ENCODE results near the gene SNED1.

Gene SNED1

DNA sequence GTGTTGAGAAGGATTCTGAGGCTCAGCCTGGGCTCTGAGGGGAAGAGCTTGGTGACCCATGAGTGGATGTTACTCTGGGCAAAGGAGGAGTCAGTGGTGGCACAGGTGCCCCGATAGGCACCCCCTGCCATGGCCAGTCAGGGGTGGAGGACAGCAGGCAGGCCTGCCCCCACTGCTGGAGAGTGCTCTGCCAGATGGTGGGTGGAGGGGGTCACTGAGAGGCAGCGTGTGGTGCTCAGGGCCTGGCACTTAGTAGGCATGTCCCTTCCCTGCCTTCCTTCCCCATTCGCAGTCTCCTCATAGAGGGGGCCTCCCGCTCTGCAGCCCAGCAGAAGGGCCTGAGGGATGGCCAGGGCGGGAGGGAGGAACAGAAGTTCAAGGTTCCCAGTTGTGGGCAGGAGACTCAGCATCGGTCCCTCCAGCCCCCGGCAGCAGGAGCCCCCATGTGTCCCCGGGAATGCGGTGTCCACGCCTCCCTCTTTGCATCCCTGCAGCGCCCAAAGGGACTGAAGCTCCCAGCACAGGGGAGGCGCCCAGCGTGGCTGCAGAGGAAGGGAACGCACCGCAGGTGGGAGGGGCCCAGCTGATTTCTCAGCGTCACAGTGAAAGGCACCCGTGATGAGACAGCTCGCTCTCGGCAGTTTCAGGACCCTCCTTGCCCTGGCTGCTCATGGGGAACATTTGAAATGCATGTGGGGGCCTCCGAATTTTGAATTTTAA lies 5.7 kb upstream of the SNED1 start:
- DNase-seq, result no peak

DNA sequence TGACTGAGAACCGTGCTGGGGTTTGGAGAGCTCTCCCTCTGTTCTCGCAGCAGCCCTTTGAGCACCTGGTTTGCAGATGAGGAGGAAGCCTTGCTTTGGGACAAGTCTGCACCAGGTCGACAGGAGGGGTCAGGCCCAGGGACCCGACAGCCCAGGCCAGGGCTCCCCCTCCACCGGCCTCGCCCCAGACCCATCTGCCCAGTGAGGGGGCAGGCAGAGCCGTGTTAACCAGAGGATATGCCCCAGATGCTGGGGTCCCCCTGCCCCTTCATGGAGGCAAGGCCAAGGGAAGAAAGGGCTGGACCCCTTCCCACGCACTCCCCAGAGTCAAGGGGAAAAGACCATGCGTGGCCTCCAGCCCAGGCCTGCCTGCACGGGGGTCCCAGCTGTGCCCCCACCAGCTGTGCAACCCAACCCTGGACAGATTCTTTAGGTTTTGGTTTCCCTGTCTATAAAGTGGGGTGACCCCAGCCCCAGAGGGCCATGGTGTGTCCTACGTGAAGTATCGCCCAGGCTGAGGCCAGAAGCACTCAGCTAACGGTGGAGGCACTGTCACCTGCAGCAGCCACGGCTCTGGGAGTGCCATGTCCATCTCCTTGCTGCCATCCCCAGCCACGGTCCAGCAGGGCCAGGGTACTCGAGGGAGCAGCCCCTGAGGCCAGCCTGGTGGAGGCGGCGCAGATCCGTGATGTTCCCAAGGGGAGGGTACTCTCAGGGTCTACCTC lies 4.8 kb upstream of the SNED1 start:
- DNase-seq, result no peak

DNA sequence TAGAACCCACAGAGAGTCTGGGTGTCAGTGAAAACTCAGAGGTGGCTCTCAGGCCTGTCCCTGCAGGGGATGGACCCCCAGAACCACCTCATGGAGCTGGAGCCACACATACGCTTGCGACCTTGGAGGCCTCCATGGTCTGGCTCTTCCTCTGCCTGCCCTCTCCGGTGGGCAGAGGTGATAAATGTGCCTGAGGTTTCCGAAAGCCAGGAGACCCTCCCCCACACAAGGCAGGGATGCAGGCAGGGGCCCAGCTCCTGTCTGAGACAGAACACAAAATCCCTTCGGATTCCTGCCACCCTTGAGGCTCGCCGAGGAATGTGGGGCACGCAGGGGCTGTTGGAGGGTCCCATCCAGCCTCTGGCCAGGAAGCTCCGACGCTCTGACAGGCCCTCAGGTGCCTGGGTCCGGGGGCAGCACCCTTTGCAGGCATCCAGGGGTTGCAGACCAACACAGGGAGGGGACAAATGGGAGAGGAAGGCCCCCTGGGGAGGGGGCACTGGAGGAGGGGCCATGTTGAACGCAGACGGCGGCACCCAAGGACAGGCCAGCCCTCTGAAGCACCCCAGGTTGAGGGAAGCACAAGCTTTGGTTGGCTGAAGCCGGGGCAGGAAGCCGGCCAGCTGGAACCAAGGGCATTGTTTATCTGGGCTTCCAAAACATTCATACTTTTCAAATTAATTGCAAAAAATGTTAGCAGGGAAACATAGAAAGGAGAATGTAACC lies 4.1 kb upstream of the SNED1 start:
- no peak for DNase-seq

DNA sequence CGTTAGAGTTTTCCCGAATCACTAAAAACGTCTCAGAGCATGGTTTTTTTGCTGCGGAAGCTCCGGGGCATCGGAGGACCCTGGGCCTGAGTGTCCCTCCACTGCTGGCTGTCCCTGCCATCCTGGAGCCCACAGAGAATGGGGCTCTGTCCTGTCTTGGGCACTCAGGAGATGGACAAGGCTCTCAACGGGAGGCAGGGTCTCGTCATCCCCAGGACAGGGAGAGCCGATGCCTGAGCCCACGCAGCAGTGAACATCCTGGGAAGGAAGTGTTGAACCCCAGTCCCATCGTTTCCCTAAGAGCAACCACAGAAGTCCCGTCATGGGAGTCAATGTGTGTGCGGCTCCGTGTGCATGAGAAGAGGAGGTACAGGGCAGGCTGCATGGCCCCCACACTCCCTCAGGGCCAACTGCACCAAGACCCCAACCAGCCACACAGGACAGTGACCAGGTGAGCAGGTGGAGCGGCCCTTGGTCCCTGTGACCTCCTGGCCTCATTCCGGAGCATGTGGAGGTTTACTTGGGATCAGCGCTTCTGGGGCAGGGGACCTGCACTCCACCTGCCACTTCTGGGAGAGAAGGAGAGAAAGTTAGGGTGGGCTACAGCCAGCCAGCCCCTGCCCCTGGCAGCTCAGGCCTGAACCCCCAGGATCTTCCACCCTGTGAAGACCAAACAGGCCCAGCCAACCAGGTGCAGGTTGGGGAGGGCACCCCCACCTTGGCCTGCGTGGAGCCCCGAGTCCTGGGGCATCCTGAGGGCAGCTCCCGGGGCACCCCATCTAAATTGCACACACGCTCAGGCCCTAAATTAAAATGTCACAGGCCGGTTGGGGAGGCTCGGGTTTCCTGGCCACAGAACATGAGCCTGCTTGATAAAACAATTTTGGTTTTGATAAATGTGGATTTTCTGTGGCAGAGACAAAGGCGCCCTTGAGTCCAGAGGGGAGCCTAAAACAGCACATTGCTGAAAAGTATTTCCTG lies 3.1 kb upstream of the SNED1 start:
- DNase-seq, result no peak

DNA sequence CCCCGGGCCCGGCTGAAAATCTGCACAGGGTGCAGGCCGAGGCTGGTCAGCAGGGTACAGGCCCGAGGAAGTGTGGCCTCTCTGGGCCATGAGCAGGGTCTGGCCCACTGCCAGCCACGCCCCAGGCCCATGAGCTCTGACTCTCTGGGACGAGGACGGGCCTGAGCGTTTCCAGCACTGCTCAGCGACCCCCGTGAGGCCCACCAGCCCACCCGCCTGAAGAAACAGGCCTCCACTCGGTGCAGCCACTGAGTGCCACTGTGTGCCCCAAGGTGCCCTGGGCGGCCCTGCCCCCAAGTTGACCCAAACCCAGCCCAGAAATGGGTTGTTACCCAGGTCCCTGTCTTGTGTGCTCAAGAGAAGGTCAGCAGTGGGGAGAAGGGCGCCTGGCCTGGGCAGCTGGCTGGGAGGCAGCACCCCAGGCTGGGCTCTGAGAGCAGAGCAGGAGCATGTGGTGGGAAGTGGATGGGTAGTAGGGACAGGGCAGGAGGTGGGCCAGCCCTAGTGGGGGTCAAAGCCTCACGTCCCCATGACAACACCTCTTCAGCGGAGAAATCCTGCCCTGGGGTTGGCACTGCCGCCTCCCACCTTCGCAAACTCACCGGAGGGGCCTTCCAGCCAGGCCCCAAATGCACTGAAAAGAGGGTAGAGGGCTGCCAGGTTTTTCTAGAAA lies 2.1 kb upstream of the SNED1 start:
- DNase-seq, result no peak

DNA sequence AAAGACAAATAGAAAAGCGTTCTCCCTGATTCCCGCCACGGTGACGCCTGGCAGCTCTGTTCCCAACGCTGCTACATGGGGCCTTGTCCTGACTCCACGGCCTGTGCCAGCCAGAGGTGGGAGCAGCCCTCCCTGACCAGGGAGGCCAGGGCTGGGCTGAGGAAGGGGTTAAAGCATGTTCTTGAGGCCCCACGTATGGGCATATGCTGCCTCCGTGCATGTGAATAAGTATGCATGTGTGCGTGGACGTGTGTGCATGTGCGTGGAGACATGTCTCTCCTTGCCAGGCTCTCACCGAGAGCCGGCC lies 1.6 kb upstream of the SNED1 start:
- no peak for DNase-seq

DNA sequence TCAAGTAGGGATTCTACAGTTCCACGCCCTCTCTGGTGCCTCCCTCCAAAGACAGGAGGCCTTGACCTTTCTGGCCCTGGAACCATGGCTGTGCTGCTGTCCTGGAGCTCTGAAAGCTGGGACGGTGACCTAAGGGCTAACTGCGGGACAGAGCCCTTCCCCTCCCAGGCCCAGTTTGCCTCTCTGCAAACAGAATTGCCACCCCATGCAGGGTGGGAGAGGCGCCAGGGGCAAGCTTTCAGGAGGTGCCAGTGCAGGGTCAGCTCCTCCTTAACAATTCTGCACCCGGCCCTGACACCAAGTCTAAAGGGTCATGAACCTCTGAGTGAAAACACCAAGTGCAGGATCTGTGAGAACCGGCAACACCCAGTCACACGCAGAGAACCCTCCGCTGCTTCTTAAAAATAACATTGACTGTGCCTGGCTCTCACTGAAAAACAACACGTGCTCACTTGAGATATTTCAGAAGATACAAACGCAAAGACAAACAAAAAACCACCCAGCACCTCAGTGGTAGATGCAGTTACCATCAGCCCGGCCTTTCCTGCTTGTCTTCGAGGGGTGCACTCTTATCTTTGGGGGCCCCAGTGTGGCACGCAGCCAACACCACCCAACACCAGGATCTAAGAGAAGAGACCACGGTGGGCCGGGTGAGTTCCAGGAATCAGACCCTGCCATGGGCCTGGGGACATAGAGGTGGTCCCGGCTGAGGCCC lies 1.1 kb upstream of the SNED1 start:
- DNase-seq, result no peak

DNA sequence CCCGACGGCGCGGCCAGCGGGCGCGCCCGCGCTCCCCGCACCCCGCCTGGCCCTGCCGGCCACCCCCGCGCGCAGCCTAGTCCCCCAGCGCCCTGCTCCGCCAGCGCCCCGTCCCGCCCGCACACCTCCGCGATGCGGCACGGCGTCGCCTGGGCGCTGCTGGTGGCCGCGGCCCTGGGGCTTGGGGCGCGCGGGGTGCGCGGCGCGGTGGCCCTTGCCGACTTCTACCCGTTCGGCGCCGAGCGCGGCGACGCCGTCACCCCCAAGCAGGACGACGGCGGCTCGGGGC lies 232 bp downstream of the SNED1 start:
- DNase-seq, result no peak

DNA sequence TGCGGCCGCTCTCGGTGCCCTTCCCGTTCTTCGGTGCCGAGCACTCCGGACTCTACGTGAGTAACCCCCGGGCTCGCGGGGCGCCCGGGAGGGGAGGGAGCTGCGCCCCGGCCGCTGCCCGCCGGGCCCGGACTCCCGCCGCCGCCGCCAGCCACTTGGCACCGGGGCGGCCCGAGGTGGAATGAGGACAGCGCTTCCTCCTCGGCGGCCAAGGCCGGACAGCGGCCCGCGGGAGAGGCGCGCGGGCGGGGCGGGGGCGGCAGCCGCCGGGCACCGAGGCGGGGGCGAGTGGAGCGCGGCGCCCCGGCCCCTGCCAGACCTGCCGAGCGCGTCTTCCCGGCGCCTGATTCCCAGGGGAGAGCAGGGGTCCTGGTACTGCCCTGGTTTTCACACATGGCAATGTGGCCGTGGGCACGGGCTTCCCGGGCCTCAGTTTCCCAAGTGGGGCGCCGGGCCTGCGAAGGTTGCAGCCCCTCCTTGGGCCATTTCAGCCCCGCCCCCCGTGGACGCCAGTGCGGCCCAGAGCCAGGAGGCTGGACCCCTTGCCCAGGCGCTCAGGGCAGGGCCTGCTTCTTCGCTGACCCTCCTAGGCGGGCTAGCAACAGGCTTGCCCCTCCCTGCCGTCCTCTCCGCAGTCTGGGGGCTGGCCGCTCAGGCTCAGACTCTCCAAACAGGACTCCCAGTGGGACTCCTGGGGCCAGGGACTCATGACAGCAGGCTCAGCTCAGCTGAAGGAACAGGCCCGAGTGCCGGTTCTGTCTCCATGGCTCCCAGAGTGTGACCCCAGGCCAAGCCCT lies 775 bp downstream of the SNED1 start:
- no peak for DNase-seq

DNA sequence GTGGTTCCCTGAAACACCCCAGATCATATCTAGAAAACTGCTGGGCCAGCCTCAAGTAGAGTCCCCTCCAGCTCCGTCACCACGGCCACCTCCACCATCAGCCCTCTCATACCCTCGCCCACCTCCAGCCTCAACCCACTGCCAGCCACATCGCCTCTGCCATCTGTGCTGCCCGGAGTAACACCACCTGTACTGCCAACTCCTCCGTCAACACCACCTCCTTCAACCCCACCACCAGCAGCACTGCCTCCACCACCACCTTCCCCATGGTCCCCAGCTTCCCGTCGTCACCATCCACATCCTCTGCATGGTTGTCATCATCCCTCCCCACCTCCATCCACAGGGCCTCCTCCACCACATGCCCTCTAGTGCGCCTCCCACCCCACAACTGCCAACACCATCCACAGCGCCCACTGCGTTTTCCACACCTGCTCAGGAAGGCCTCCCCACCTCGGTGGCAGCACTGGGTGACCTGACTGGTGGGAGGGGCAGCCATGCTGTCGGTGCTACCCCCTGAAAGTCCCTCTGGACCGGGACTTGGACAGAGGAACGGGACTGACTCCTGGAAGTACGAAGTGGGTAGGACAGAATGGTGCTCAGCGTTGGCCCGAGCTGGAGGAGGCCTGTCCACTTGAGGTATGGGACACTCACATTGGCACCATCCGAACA lies 1.6 kb downstream of the SNED1 start:
- DNase-seq, result no peak

DNA sequence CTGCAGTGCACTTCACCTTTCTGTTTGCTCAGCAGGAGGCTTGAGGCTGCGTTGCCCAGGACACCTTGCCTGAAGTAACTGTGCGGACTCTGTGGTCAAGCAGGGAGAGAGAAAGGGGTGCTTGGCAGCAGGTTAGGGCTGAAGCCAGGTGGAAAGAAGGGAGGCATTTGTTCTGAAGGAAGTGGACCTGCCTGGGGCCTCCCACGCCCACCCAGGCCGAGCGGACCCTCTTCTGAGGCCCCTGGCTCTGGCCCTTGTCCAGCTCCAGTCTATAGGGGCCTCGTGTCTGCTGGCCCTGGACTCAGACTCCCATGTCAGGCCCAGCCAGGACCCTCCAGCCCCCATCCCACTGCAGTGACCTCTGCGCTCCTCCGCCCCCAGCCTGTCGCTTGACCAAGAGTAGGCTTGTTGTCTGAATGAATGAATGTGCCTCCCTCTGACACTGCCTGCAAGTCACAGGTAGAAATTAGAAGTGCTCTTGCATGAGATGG lies 2.5 kb downstream of the SNED1 start:
- DNase-seq, result no peak

DNA sequence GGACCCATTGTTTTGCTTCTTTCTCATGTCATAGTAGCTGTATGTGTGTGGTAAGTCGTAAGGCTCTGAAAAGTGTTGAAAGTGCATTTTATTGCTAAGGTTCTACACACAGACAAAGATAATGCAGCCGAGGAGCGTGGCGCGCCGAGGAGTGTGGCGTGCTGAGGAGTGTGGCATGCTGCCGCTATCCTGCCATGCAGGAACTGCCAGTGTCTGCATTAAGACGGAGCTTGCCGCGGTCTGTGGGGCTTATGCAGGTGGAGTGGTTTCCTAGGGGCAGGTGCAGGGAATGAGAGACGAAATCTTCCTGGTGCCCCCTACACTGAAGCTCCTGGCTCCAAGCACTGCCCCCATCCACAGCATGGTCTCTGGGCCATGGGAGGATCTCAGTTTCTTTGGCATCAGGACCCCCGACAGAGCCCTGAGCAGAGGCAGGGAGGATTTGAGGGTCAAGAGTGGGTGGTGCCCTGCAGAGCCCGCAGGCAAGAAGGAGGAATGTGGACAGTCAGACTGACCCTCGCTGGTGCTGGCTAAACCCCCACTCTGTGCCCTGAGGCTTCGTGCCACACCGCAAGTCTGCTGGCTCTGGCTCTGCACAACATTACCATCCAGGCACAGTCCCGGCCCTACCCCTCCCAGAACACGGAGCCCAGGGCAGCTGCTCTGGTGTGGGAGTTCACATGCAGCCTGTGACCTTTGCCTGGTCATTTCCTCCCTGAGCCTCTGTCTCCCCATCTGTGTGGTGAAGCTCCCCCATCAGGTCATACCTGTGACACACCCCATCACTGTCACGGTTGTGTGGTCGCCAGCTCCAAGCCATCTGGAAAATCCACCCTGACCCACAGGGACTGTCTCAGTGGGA lies 3.2 kb downstream of the SNED1 start:
- DNase-seq, result no peak

DNA sequence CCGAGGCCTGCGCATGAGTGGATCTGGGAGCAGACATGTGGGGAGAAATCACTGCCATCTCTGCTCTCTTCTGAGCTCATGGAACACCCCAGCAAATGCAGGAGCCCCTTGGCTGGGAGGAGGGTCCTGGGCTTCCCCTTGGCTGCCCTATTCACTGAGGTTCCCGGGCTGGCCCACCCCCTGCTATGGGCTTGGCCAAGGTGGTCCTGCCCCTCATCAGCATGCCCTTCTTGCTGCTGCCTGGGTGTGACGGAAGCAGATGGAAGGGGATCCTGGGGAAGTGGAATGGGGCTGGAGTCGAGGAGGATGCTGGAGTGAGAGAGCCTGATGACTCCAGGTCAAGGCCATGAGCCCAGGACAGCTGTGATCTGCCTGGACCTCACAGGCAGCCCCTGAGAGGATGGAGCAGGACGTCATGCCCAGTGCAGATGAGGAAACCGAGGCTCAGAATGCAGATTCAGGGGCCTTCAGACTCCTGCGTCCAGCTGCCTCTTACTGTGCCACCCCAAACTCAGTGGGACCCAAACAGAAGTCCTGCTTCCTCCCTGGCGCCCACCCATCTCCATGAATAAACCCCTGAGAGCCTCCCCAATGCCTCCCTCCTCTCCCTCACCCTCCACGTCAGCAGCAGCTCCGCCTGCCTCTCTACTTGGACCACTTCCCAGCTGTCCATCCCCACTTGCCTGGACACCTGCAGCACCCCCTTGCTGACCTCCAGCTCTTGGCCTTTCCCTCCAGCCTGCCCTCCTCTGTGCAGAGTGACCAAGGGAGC lies 4.0 kb downstream of the SNED1 start:
- DNase-seq, result no peak

DNA sequence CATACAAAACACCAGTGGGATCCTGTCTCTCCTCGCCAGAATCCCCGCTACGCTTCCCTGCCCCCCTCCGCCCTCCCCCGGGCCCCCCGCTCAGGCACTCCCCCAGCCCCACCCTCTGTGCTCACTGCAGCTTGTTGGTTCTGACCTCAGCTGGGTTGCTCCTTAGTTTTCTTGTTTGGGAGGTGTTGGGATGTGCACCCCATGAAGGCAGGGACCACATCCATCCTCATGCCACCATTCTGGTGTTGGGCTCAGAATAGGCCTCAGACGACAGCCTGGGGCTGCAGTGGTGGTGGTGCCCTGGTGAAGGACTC lies 4.6 kb downstream of the SNED1 start:
- DNase-seq, result no peak

DNA sequence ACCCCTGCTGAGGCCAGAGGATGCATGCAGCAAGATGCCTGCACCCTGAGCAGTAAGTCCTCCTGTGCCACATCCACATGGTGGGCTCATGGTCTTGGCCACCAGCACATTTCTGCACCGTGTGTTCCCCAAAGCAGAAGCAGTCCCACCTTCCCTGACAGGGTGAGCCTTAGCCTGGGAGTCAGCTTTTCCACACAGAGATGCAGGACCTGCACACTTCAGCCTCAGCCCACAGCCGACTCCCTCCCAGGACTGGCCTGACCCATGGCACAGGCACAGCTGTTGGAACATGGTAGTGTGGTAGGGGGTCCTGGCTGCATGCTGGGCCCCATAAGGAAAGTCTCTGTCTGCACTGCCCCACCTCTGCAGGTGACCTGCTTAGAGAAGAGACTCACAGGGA lies 5.0 kb downstream of the SNED1 start:
- no peak for DNase-seq

DNA sequence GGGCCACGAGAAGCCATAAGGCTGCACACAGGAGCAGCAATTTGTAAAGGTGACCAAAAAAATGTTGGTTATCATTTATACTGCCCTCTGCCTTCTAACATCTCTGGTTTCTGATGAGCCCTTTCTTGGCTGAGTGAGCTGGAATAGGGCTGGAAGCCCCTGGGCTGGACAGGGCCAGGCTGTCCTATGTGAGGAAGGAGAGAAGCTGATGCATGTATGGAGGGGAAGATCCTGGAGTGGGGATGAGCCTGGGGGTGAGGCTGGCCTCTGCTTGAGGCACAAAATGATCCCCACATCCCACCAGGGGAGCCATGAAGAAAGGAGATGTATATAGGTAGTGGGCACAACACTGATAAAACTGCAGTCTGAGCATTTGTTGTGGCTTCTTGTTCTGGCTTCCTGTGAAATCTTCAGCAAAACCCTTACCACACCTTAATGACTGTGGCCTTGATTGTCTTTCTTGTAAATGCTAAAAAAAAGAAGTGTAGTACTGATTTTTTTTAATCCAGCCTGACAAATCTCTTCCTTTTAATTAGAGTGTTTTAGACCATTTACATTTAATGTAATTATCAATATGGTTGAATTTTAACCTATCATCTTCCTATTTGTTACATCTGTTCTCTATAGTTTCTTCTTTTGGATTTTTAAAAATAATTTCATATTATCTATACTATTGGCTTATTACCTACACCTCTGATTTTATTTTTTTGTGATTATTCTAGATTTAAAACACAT lies 5.6 kb downstream of the SNED1 start:
- no peak for DNase-seq

DNA sequence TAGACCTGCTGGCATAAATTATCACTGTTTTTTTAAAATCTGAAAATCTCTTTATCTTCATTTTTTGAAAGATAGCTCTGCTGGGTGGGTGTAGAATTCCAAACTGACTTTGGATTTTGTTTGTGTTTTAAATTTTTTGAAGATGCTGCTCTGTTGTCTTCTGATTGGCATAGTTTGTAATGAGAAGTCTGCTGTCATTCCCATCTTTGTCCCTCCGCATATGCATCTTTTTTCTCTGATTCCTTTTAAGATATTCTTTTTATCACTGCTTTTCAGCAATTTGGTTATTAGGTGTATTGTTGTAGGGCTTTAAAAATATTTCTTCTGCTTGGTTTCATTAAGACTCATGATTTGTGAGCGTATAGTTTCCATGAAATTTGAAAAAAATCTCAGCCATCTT lies 7.2 kb downstream of the SNED1 start:
- DNase-seq, result no peak

DNA sequence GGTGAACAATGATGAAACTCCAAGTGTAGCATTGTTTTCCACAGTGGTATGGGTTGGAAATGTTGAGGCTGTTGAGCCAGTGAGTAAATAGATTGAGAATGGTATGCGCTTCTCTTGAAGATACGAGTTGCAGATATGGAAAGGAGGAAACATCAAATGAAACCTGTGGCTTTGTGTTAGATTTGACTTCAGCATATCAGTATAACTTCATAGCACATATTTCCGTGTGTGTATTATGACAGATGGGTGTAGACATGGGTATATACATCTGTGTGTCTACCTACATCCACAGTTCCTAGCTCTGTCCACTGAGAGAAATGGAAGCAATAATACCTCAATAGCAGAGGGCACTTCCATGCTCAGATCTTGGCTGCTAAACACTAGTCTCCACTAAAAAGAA lies 8.0 kb downstream of the SNED1 start:
- no peak for DNase-seq

Measured in DMS79 treated with DMSO at 0.1 percent for 48 hours (cell line).